Neural cell (in vitro differentiated cells): ENCODE data around the gene CBLL2. TPM values are rescaled to one million over a fixed set of nuclear protein-coding genes. Genes with fewer than 3 reads are reported as not detected.

Experiments used
- H2AFZ ChIP-seq: fragments of 200-600, 300-800 bp; sonication (generic), shearing (Covaris generic); 2 replicates; pipeline ENCODE4 v1.6.0; 2014; ENCODE audit warnings: low read depth, mild to moderate bottlenecking, antibody characterized with exemption, low read length, moderate library complexity
- H3F3A ChIP-seq: fragments of 200-600 bp; shearing (Covaris generic); 2 replicates; pipeline ENCODE4 v1.6.1; 2016; ENCODE audit warnings: mild to moderate bottlenecking, moderate library complexity, mixed read lengths, antibody characterized with exemption, low read length; ENCODE audit not compliant: insufficient read depth, poor library complexity, severe bottlenecking
- H3K27ac ChIP-seq: fragments of 200-600, 300-800 bp; sonication (generic), shearing (Covaris generic); 2 replicates; pipeline ENCODE4 v1.5.1; 2014; ENCODE audit warnings: mild to moderate bottlenecking, low read length, moderate library complexity
- H3K27me3 ChIP-seq: fragments of 300-800, 200-600 bp; sonication (generic), shearing (Covaris generic); 2 replicates; pipeline ENCODE4 v1.6.0; 2014; ENCODE audit warnings: mild to moderate bottlenecking, low read depth, low read length, moderate library complexity; ENCODE audit not compliant: insufficient read depth
- H3K36me3 ChIP-seq: fragments of 300-800, 200-600 bp; sonication (generic), shearing (Covaris generic); 2 replicates; pipeline ENCODE4 v1.5.1; 2014; ENCODE audit warnings: mild to moderate bottlenecking, antibody characterized with exemption, low read length, moderate library complexity; ENCODE audit not compliant: insufficient read depth
- H3K4me2 ChIP-seq: fragments of 300-800, 200-600 bp; sonication (generic), shearing (Covaris generic); 2 replicates; pipeline ENCODE4 v1.6.0; 2014; ENCODE audit warnings: mild to moderate bottlenecking, low read length
- H3K4me3 ChIP-seq: fragments of 300-800, 200-600 bp; sonication (generic), shearing (Covaris generic); 2 replicates; pipeline ENCODE4 v1.5.1; 2014; ENCODE audit warnings: mild to moderate bottlenecking, low read length, moderate library complexity
- H3K79me2 ChIP-seq: fragments of 200-600 bp; shearing (Covaris generic); replicated peaks from 2 replicates; pipeline ENCODE4 v1.6.0; 2014; ENCODE audit warnings: mild to moderate bottlenecking, low read length, moderate library complexity; ENCODE audit not compliant: insufficient read depth
- H3K9ac ChIP-seq: fragments of 300-800, 200-600 bp; sonication (generic), shearing (Covaris generic); 2 replicates; pipeline ENCODE4 v1.6.1; 2016; ENCODE audit warnings: mild to moderate bottlenecking, low read length, mixed read lengths
- H3K9me2 ChIP-seq: fragments of 200-600 bp; shearing (Covaris generic); 2 replicates; pipeline ENCODE4 v1.6.1; 2016; ENCODE audit warnings: mild to moderate bottlenecking, low read length, mixed read lengths; ENCODE audit not compliant: insufficient read depth
- H3K9me3 ChIP-seq: fragments of 200-600, 300-800 bp; sonication (generic), shearing (Covaris generic); 2 replicates; pipeline ENCODE4 v1.6.1; 2016; ENCODE audit warnings: mild to moderate bottlenecking, mixed run types, low read length, moderate library complexity, mixed read lengths
- H4K20me1 ChIP-seq: fragments of 200-600 bp; shearing (Covaris generic); 2 replicates; pipeline ENCODE4 v1.6.1; 2016; ENCODE audit warnings: mild to moderate bottlenecking, mixed run types; ENCODE audit not compliant: insufficient read depth
- CTCF ChIP-seq: fragments of 450-650 bp; IDR thresholded peaks from 2 replicates; pipeline ENCODE4 v1.5.1; 2014; ENCODE audit warnings: antibody characterized with exemption, mild to moderate bottlenecking, moderate library complexity; ENCODE audit not compliant: poor library complexity, severe bottlenecking
- EP300 ChIP-seq: fragments of 450-650 bp; conservative IDR thresholded peaks from 2 replicates; pipeline ENCODE4 v1.6.1; 2014; ENCODE audit warnings: antibody characterized with exemption, mild to moderate bottlenecking, moderate library complexity; ENCODE audit not compliant: poor library complexity, severe bottlenecking
- EZH2 ChIP-seq: fragments of 200-600, 300-800 bp; shearing (Covaris generic), sonication (generic); IDR thresholded peaks from 2 replicates; pipeline ENCODE4 v1.6.1; 2014; ENCODE audit warnings: antibody characterized with exemption, low read length, borderline replicate concordance, mild to moderate bottlenecking; ENCODE audit not compliant: insufficient read depth, poor library complexity, severe bottlenecking
- MXI1 ChIP-seq: fragments of 450-650 bp; conservative IDR thresholded peaks from 2 replicates; pipeline ENCODE4 v1.6.1; 2014; ENCODE audit warnings: antibody characterized with exemption, mild to moderate bottlenecking; ENCODE audit not compliant: poor library complexity, severe bottlenecking
- POLR2AphosphoS5 ChIP-seq: IDR thresholded peaks from 2 replicates; pipeline ENCODE4 v1.6.1; 2012
- RAD21 ChIP-seq: fragments of 450-650 bp; conservative IDR thresholded peaks from 2 replicates; pipeline ENCODE4 v1.6.1; 2014; ENCODE audit warnings: antibody characterized with exemption, mild to moderate bottlenecking, moderate library complexity
- REST ChIP-seq: IDR thresholded peaks from 2 replicates; pipeline ENCODE4 v1.6.1; 2012; ENCODE audit warnings: borderline replicate concordance
- SMC3 ChIP-seq: fragments of 450-650 bp; conservative IDR thresholded peaks from 2 replicates; pipeline ENCODE4 v1.6.1; 2014; ENCODE audit warnings: antibody characterized with exemption, mild to moderate bottlenecking, moderate library complexity; ENCODE audit not compliant: poor library complexity
- TAF1 ChIP-seq: IDR thresholded peaks from 2 replicates; pipeline ENCODE4 v1.6.1; 2012; ENCODE audit warnings: low read depth
- polyA plus RNA-seq: library from polyadenylated mRNA; depleted of rRNA; stranded (reverse); fragments of >200 nt; gene quantifications from 2 replicates; pipeline ENCODE4 v1.2.3, GENCODE V29; 2014

Gene CBLL2
- polyA plus RNA-seq, 1 donor from 2014 or later, result not detected

DNA sequence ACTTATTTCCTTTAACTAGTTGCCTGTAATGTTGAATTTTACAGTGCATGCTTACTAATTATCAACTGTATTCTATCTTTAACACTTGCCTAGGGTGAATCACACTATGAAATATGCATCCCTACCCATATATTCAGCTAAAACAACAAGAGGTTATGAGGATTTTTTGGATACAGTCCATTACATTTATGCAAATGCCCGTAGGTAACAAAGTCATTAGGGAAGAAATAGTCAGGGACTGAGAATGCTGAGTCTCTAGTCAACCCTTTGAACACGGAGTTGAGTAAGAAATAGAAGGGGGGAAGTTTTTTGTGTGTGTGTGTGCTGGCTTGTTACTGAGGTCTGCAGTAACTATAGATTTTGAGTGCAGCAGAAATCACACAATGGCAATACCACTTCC, 26.1 kb upstream of the CBLL2 start:
- no peaks in the 10 kb centered on the region for H3F3A ChIP-seq
- H3K4me2 ChIP-seq, result no peak overlapping the region
- H3K9me3 ChIP-seq, result no peaks in the 10 kb centered on the region
- no peak overlapping the region for H3K4me3 ChIP-seq
- H3K27me3 ChIP-seq, result no peaks in the 10 kb centered on the region
- no peaks in the 10 kb centered on the region for H4K20me1 ChIP-seq
- H3K9me2 ChIP-seq, result no peaks in the 10 kb centered on the region
- H3K36me3 ChIP-seq, result no peaks in the 10 kb centered on the region
- TF ChIP-seq SMC3, result no peak
- TF ChIP-seq EZH2, result no peak
- TF ChIP-seq RAD21, result no peak
- no peak for TF ChIP-seq CTCF
- TF ChIP-seq EP300, result no peak
- TF ChIP-seq MXI1, result no peak
- no peak for TF ChIP-seq REST
- TF ChIP-seq TAF1, result no peak
- no peak for TF ChIP-seq POLR2AphosphoS5
- no peak overlapping the region for H3K9ac ChIP-seq
- H2AFZ ChIP-seq, result no peak overlapping the region
- no peak overlapping the region for H3K27ac ChIP-seq
- H3K79me2 ChIP-seq, result no peaks in the 10 kb centered on the region

GRCh38 chrX:22247169-22247568, 25.5 kb upstream of the CBLL2 start:
- H3K4me2 ChIP-seq, result no peak overlapping the region

More at GRCh38 chrX:22247169-22247568, 25.5 kb upstream of the CBLL2 start:
- H3K36me3 ChIP-seq, result no peaks in the 10 kb centered on the region
- no peak overlapping the region for H3K9ac ChIP-seq
- no peaks in the 10 kb centered on the region for H3K9me2 ChIP-seq
- H3K4me3 ChIP-seq, result no peak overlapping the region
- H3K27ac ChIP-seq, result no peak overlapping the region
- H3F3A ChIP-seq, result no peaks in the 10 kb centered on the region
- H2AFZ ChIP-seq, result no peak overlapping the region
- no peaks in the 10 kb centered on the region for H3K27me3 ChIP-seq
- no peaks in the 10 kb centered on the region for H3K79me2 ChIP-seq
- no peaks in the 10 kb centered on the region for H3K9me3 ChIP-seq
- no peak for TF ChIP-seq EZH2
- TF ChIP-seq RAD21, result no peak
- no peak for TF ChIP-seq TAF1
- TF ChIP-seq MXI1, result no peak
- TF ChIP-seq CTCF, result no peak
- TF ChIP-seq EP300, result no peak
- TF ChIP-seq SMC3, result no peak
- no peak for TF ChIP-seq REST
- TF ChIP-seq POLR2AphosphoS5, result no peak
- H4K20me1 ChIP-seq, result no peaks in the 10 kb centered on the region
